TTC549 (cell line): ENCODE data around the gene SOX1.

Experiments
- FAIRE-seq: peaks from 2 replicates; lab custom pipeline; 2012; peaks lifted over from hg19 to GRCh38; lab: Jason Lieb, UNC

The SOX1 gene

GRCh38 chr13:112106478-112107141 lies 39.7 kb downstream of the SOX1 start:
- no peak for FAIRE-seq

GRCh38 chr13:112107289-112107688 lies 40.3 kb downstream of the SOX1 start:
- FAIRE-seq: no peak

- FAIRE-seq: no peak
Measured at GRCh38 chr13:112110479-112110878, 43.5 kb downstream of the SOX1 start.

- no peak for FAIRE-seq
Measured at GRCh38 chr13:112111239-112111857, 44.4 kb downstream of the SOX1 start.

GRCh38 chr13:112112534-112113276 lies 45.8 kb downstream of the SOX1 start:
- FAIRE-seq: no peak

GRCh38 chr13:112113348-112113747 lies 46.4 kb downstream of the SOX1 start:
- FAIRE-seq: no peak

- FAIRE-seq: no peak
Measured at GRCh38 chr13:112113851-112114250, 46.9 kb downstream of the SOX1 start.

- no peak for FAIRE-seq
Measured at GRCh38 chr13:112114391-112114790, 47.4 kb downstream of the SOX1 start.

- FAIRE-seq: no peak
Measured at GRCh38 chr13:112115403-112116091, 48.6 kb downstream of the SOX1 start.

- FAIRE-seq: no peak
Measured at GRCh38 chr13:112116187-112116950, 49.4 kb downstream of the SOX1 start.

GRCh38 chr13:112117258-112117954 lies 50.5 kb downstream of the SOX1 start:
- FAIRE-seq: no peak

GRCh38 chr13:112117955-112118302 lies 51.0 kb downstream of the SOX1 start:
- FAIRE-seq: no peak

- no peak for FAIRE-seq
Measured at GRCh38 chr13:112118451-112119064, 51.6 kb downstream of the SOX1 start.

GRCh38 chr13:112119192-112120030 lies 52.5 kb downstream of the SOX1 start:
- FAIRE-seq: no peak

GRCh38 chr13:112120031-112120373 lies 53.1 kb downstream of the SOX1 start:
- FAIRE-seq: no peak
